GM21515 (cell line): ENCODE results near the gene ATAT1.
A peak's percentile ranks its signal among the peaks of the same experiment; 100 is the strongest.

Experiments used
- ATAC-seq: cut with Tn5 transposase; IDR thresholded peaks from one replicate; pipeline ENCODE4 v1.9.1; 2021; ENCODE audit not compliant: unreplicated experiment

Gene ATAT1

DNA sequence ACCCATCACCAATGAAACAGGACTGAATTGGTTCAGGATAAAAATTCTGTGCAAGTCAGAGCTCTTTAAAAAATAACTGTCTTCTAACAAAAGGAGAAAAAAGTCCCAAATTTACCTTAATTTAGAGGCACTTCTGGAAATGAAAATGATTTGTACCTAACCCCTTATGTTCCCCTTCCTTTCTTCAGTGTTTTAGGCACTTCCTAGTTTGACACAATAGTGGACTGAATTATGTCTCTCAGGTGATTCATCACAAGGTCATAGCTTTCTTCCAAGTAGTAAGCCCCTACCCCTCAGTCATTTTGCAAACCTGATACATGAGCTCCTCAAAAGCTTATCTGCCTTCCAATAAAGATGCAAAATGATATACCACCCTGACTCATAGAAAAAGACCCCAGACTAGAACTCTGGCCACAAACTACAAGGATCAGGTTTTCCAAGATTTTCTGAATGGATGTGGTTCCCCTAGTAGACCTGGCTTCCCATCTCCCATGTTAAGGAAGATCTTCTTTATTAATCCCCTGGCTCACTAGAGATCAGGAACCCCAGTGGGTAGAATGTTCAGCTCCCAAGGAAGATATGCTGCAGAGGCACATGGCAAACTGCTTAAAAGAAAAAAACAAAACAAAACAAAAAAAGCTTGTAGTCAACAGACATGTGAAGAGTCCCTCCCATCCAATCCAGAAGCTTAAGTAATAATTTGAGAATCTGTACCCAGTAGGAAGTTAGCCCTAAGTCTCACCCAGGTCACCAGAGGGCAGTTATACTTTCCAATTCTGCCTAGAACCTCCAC lies 13.2 kb upstream of the ATAT1 start:
- ATAC-seq = no peak

DNA sequence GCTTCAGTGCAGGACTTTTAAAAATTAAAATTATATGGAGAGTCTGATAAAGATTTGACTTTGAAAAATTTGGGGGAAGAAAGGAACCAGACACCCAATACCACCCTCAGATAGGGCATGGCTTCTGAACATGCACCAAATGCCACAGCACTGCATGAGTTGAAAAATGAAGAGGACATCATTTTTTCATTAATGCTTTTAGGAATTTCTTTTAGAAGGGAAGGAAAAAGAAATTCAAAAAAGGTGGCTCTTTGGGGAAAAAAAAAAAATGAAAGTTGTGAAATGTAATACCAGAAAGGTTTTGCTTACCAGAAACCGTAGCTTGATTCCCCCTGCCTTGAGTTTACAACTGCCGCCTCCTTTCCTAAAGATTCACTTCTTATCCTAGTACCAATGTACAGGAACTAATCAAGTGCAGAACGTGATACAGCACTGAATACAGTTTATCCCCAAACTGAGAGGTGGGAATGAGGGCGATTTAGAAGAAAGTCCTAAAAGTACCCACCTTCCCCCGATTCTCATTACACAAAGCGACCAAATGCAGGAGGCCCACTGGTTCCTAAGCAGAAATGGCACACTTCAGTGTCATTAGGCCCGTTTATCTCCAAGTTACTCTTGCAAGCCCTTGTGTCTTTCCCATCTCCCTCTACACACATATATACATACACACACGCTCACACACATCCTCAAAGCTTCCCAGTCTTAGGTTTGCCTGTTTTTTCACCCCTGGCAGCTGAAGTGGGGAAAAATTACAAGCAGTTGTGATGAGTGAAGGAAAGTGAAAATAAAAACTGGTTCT lies 12.4 kb upstream of the ATAT1 start:
- no peak for ATAC-seq

DNA sequence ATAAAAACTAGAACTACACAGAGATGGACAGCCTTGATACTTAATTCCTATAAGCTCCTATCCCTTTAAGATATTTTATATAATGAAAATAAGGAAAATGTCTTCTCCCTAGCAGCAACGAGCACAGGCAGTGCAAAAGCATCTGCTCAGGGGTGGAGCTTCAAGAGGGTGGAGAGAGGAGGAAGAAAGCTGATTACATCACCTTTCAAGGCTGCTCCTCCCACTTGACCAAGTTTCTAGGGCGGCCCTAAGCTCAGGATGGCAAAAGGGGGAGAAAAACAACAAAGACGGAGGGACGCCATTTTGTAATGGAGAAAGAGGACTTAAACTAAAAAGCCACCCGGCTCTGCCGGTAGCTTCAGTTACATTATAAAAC lies 11.8 kb upstream of the ATAT1 start:
- ATAC-seq = peak; percentile 39

DNA sequence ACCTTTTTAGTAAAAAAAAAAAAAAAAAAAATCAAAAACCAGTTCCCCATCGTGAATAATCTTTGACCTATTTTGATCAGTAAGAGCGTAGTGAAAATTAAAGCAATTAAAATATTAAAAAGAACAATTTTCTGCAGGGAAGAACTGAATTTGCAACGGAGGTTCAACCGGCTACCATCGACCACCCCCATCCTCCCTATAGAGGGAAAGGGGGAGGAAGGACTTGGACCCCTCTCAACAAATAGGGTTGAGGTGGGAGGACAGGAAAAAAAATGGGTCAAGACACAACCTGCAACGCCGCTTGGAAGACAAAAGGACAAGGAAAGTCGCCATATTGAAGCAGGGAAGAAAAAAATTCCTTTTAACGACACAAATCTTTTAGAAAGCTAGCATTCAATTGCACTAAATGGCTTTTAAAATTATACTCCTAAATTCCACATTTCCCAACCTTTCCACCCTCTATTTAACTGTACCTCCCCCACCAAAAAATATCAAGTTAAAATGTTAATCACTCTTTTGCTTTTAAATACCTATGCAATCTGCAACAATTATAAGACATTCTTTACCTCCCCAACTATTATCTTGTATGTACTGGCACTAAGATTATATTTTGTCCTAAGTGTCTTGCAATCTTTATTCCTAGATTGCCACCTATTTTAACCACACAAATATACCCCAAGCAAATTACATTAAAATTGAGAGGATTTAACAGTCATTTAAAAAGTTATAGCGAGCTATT lies 11.3 kb upstream of the ATAT1 start:
- no peak for ATAC-seq

DNA sequence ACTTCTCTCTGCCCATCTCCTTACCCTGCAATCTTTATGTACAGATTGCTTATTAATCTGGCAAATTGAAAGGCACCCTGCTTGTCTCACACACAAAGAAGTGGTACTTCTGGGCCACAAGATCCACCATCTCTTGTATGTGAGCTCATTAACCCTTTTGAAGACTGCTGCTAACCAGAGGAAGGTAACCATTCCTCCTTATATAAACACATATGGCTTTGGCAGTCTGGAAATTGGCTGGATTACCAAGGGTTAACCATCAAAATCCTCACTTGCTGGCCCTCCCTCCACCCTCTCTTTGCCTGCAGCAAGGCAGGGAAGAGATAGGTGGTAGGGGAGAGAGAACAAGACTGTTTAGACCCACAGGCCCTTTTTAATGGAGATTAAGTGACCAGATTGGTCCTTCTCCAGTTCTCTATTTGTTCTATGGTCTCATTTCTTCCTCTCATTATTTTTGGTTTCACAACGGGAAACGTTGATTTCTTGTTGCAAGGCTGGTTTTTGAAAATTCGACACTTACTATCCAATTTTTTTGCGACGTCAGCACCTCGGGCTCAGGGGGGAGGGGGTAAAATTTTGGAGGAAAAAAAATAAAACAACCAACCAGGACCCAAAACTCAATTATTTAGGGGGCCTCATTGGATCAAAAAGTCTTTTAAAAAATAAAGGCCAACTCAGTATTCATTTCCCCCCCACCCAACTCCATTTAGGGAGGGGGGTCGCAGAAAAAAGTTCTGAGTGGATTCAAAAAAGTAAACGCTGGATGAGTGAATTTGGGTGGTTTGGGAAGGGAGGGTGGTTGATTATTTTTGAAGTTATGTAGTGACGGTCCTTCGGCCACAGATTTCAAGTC lies 10.5 kb upstream of the ATAT1 start:
- ATAC-seq = no peak

DNA sequence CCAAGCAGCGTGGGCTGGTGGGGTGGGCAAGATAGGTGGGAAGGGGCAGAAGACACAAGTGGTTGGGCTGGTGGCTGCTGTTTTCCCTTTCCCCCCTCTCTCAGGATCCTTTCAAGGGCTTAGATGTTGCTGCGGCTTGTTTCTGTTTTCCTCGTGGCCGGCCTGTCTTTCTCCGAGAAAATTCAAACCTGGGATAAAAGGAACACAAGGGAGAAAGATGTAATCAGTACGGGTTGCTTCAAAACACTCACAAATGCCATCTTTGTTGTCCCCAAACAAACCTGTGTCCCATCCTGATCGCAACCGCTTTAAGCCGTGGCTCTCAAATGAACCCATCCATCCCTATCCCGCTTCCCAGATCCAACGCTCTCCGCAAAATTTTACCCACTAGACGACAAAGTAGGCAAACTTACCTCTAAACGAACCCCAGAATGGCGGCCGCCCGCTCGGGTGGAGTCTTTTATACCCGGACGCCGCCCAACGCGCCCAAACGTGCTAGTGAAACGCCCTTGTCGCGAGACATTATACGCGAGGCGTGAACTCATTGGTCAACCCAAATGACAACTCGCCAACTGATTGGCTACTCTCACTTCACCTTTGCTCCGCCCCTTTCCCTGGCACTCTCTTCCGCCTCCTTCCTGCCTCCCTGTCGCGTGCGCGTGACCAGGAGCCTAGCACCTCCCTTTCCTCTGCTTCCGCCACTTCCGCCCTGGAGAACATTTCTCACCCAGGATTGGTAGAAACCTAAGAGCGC lies 9.7 kb upstream of the ATAT1 start, which contains the start of gene PPP1R10:
PPP1R10 (minus strand) TSS at position 433 of the 754 bp plus-strand sequence. CDS start 7,299 bp downstream, outside the sequence.
- peak; percentile 69 for ATAC-seq

DNA sequence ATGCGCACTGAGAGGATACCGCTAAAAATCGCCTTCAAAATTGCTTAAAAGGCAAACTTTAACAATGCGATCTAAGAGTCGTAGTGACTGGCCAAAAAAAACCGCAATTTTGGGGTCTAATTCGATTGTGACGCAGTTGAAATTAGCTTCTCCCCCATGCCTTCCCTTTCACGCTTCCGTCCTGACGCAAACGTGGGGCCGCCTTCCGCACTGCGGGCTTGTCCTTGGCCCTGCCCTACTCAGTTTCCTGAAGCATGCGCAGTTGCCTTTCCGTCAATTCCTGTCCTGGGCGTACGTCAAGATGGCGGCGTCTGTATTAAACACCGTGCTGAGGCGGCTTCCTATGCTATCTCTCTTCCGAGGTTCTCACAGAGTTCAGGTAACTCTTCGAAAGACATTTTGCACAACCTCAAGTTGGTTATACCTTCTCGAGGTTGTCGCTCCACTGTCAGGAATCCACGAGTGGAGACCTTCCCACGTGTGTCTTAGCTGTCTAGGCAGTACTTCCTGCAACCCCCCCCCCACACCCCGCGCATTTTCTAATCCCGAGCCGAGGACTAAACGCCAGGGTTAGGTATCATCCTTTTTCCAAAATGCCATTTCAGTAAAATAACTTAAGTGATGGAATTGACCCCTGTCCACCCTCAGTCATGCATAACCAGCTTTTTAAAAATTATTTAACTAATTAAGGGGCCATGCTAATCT lies 9.0 kb upstream of the ATAT1 start, which contains the start of gene MRPS18B:
MRPS18B (plus strand) TSS at position 276 of the 705 bp plus-strand sequence; CDS start at position 302, 26 bp downstream.
- ATAC-seq = peak; percentile 62

DNA sequence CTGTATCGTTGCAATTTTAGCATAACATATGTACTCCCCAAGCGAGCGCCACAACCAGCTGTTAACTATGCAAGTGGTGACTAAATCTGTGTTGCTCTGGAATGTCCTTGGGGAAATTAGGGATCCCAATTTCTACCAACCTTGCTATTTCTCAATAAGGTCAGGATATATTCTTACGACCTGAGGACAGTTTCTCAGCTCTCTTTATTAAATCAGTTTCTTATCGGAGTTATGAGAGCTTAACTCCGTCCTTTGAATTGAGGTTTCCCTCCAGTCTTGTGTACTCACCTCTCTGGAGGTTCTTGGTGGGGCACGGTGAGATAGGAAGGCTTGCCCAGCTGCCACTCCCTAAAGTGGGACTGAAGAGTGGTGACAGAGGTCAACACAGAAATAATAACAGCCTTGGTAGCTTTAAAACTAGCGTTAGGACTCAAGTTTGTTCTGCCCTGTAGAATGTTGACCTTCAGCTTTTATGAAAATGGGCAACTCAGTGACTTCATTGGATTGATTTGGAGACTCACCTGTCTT lies 8.3 kb upstream of the ATAT1 start:
- ATAC-seq = no peak

DNA sequence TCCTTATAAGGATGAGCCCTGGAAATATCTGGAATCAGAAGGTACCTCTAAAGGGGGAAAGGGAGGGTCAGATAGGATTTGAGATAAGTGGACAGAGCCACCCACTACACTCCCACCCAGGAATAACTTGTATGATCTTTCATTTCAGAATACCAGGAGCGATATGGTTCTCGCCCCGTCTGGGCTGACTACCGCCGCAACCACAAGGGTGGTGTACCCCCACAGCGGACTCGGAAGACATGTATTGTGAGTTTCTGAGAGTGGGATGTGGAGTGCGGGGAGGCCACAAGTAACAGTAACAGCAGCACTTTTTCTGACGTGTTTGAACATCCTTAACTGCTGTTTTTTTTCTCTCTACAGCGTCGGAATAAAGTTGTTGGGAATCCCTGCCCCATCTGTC lies 7.1 kb upstream of the ATAT1 start:
- ATAC-seq = no peak

DNA sequence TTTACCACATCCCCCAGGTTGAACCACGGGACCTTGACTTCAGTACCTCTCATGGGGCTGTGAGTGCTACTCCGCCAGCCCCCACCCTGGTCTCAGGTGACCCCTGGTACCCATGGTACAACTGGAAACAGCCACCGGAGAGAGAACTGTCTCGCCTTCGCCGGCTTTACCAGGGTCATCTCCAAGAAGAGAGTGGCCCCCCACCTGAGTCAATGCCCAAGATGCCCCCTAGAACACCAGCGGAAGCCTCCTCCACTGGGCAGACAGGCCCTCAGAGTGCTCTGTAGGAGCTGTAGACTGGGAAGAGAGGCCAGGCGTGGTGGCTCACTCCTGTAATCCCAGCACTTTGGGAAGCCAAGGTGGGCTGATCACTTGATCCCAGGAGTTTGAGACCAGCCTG lies 1.2 kb upstream of the ATAT1 start:
- ATAC-seq = no peak

DNA sequence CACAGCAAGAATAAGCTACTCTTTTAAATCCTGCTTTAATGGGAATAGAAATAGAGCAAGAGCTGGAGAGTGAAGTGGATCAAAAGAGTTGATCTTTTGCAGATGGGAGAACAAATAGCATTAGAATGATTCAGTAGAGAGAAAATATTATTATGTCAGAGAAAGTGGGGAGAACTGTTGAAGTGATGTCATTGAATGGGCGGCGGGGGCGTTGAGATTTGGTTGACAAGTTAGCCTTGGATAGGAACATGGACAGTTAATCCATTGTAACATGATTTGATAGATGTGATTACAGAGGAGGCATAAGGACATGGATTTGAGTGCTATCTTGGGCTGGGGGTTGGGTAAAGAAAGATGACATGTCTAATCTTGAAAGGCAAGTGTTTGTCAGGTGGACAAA lies 9.2 kb downstream of the ATAT1 start:
- ATAC-seq = no peak

DNA sequence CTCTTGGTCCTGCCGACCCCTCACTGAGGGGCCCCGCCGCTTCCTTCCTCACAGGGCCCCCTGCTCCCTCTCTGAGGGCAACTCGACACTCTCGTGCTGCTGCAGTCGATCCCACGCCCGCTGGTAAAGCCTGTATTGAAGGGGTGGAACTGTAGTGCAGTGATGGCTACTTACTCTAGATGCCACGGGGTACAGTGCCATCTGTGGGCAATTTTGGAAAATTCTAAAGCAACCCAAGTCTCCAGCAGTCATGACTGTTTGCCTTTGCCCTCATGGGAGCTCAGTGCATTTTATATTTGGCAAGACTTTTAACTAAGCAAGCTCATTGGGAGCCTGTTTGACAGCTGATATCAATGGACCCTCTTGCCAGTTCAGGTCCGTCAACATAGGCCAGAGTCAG lies 13.8 kb downstream of the ATAT1 start:
- no peak for ATAC-seq

DNA sequence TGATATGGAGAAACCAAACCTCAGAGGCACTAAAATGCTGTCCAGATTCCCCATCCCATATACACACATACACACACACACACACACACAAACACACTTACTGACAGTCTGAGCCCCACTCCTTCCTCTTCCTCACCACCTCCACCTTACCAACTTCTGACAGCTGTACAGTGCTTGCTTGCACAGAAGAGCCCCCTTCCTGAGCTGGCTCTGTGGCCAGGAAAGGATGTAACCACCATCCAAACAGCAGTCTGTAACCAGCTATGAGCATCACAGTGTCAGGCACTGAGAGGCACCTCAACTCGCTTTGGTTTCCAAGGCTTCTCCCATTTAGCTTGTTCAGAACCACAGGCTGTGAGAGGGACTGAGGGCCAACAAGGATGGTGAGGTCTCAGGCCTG lies 14.4 kb downstream of the ATAT1 start:
- no peak for ATAC-seq

DNA sequence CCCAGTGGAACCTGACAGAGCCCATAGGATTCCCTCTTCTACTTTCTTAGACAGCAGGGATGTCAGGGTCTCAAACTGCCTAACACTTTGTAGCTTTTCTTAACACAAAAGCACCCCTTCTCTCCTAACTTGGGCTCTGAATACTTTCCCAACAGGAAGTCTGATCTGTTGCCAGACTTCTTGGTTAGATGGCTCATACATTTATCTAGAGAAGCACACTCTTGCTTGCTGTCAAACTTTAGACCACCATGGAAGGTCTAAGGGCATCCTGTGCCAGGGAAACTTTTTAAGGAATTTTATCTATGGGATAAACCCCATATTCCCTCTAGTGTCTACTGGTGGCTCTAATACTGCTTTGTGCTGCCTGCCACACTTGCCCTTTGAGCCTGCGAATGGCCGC lies 17.0 kb downstream of the ATAT1 start:
- no peak for ATAC-seq

DNA sequence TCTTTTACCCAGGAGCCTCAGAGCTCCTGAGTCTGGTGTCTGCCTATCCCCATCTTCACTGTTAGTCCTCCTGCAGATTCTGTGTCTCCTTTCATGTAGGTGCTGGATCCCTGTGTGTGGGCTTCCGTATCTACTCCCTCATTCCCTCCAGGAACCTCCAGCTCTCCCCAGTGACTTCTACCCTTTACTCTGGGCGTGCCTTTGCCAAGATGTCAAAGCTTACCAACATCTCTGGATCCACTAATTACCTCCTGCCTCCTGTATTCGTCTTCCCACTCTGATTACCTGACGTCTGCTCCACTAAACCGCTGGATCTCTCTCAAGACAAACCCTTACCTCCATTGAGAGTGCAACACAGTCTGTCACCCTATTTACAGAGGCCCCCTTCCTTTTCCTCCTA lies 18.1 kb downstream of the ATAT1 start:
- ATAC-seq = no peak

DNA sequence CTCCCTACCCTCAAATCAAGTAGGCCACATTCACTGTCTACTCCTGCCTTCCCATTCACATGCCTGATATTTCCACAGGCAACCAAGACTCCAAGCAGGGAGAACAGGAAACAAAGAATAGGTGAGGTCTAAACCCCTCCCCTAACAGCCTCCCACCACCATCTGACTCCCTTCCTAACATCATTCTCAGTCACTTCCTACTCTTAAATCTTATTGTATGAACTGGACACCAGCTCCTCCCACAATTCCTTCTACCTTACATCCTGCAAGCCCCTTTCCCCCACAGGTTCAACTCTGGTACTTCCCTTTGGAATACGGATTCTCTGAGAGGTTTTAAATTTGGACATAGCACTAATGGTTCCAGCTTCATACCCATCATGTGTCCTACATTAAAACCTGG lies 19.3 kb downstream of the ATAT1 start:
- ATAC-seq = no peak

DNA sequence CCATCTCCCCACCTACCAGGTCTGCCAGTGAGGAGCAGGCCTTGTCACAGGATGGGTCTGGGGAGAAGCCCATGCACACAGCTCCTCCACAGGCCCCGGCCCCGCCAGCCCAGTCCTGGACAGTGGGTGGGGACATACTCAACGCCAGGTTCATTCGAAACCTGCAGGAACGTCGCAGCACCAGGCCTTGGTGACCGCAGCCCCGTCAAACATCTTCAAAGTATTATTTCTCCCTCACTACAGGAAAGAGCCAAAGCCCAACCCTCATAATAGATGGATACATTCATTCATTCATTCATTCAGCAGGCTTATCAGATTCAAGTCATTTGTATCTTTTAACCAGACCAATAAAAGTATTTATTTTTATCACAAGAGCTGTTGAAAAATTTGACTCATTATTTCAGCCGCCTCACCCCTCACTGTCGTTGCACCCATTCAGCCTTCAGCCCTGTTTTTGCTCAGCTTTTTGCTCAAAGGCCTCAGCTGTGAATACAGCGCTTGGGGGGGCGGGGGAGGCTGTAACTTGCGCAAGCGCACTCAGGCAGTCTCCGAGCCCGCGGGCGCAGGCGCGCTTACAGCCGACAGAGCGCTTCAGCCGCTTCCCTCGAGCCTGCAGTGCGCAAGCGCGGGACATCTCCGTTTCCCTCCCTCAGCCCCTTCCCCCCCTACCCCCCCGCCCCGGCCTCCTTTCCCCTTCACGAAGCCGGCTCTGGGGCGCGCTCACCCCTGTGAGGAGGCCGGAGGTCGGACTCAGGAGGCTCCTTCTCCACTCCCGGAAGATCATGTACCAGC lies 20.0 kb downstream of the ATAT1 start, which contains the start of gene C6orf136:
C6orf136 (plus strand) TSS at position 684 of the 792 bp plus-strand sequence; CDS start at position 783, 99 bp downstream.
- peak; percentile 41 for ATAC-seq
